ENCODE results near the gene SGTA. TPM values are rescaled to one million over a fixed set of nuclear protein-coding genes. Genes with fewer than 3 reads are reported as not detected.

The SGTA gene
- polyA plus RNA-seq, 3 donors: 61.2 to 72.9 (median 67.5) TPM

- DNase-seq: no peak
These were observed 52.9 kb downstream of the SGTA start for GRCh38 chr19:2729943-2730818.

- no peak for DNase-seq
These were observed 54.2 kb downstream of the SGTA start for GRCh38 chr19:2728783-2729387.

- no peak for DNase-seq
These were observed 55.5 kb downstream of the SGTA start for GRCh38 chr19:2727640-2727944.

- no peak for DNase-seq
These were observed 56.0 kb downstream of the SGTA start for GRCh38 chr19:2726904-2727639.

GRCh38 chr19:2726160-2726855 lies 56.8 kb downstream of the SGTA start:
- no peak for DNase-seq

- no peak for DNase-seq
These were observed 58.9 kb downstream of the SGTA start for GRCh38 chr19:2724148-2724557.

- DNase-seq: no peak
These were observed 59.3 kb downstream of the SGTA start for GRCh38 chr19:2723747-2724146.

- no peak for DNase-seq
These were observed 59.7 kb downstream of the SGTA start for GRCh38 chr19:2723345-2723715.

- DNase-seq: no peak
These were observed 60.3 kb downstream of the SGTA start for GRCh38 chr19:2722541-2723344.

- no peak for DNase-seq
These were observed 61.2 kb downstream of the SGTA start for GRCh38 chr19:2721570-2722540.

GRCh38 chr19:2720777-2721569 lies 62.1 kb downstream of the SGTA start, which contains the start of gene DIRAS1:
DIRAS1 (minus strand) TSS chr19:2721372; CDS start chr19:2717806, 3,566 bp downstream.
- DNase-seq: no peak

- DNase-seq: no peak
These were observed 62.9 kb downstream of the SGTA start for GRCh38 chr19:2719920-2720776.

- no peak for DNase-seq
These were observed 63.8 kb downstream of the SGTA start for GRCh38 chr19:2719232-2719735.

GRCh38 chr19:2717638-2718541 lies 65.2 kb downstream of the SGTA start:
- DNase-seq: no peak

GRCh38 chr19:2716722-2717637 lies 66.1 kb downstream of the SGTA start:
- no peak for DNase-seq

- no peak for DNase-seq
These were observed 66.8 kb downstream of the SGTA start for GRCh38 chr19:2716275-2716650.

Data from renal pelvis (tissue), 4 donors.